Kidney glomerular epithelial cell (primary cell): ENCODE data around the gene SURF4.
"Not testable (repeated sequence)": the region's sequence is repeated elsewhere in the genome, so short reads cannot be mapped to it uniquely, and the experiment has no call there.

Experiments
- DNase-seq: peaks from one replicate; lab custom pipeline; 2025; lab: John Stamatoyannopoulos, UW

Gene SURF4

GRCh38 chr9:133397370-133397769 is 21.5 kb upstream of the SURF4 start:
- no peak for DNase-seq

- no peak for DNase-seq
Observed at GRCh38 chr9:133396952-133397351, 21.1 kb upstream of the SURF4 start.

- no peak for DNase-seq
Observed at GRCh38 chr9:133394687-133395271, 18.9 kb upstream of the SURF4 start.

GRCh38 chr9:133393399-133393798 is 17.5 kb upstream of the SURF4 start:
- no peak for DNase-seq

GRCh38 chr9:133392308-133392707 is 16.4 kb upstream of the SURF4 start:
- not testable (repeated sequence) for DNase-seq

GRCh38 chr9:133391449-133391848 is 15.6 kb upstream of the SURF4 start:
- DNase-seq = not testable (repeated sequence)

GRCh38 chr9:133390713-133391112 is 14.9 kb upstream of the SURF4 start:
- DNase-seq = no peak

- no peak for DNase-seq
Observed at GRCh38 chr9:133389562-133389961, 13.7 kb upstream of the SURF4 start.

- DNase-seq = no peak
Observed at GRCh38 chr9:133389025-133389557, 13.2 kb upstream of the SURF4 start.

GRCh38 chr9:133387680-133388079 is 11.8 kb upstream of the SURF4 start:
- DNase-seq = no peak

- no peak for DNase-seq
Observed at GRCh38 chr9:133386338-133386737, 10.5 kb upstream of the SURF4 start.

GRCh38 chr9:133385452-133385851 is 9.6 kb upstream of the SURF4 start:
- no peak for DNase-seq

GRCh38 chr9:133384736-133385321 is 9.0 kb upstream of the SURF4 start:
- no peak for DNase-seq

- no peak for DNase-seq
Observed at GRCh38 chr9:133383438-133383837, 7.6 kb upstream of the SURF4 start.

- no peak for DNase-seq
Observed at GRCh38 chr9:133382507-133383141, 6.8 kb upstream of the SURF4 start.

GRCh38 chr9:133380734-133381133 is 4.9 kb upstream of the SURF4 start:
- no peak for DNase-seq

GRCh38 chr9:133379153-133380086 is 3.6 kb upstream of the SURF4 start:
- no peak for DNase-seq

- no peak for DNase-seq
Observed at GRCh38 chr9:133378408-133378962, 2.6 kb upstream of the SURF4 start.

- DNase-seq = no peak
Observed at GRCh38 chr9:133377721-133378216, 1.9 kb upstream of the SURF4 start.

GRCh38 chr9:133377280-133377679 is 1.4 kb upstream of the SURF4 start:
- not testable (repeated sequence) for DNase-seq

- no peak for DNase-seq
Observed at GRCh38 chr9:133375116-133375723, 640 bp downstream of the SURF4 start.
